Stomach (tissue), 4 donors: Measurements from ENCODE around the gene PWP1.

Source experiments
- POLR2A ChIP-seq, 4 donors: fragments of 450-650 bp; IDR thresholded peaks; one replicate each; pipeline ENCODE4 v1.6.1; 2016; ENCODE audit warnings: antibody characterized with exemption in 4 of 4, control low read depth in 2 of 4, mild to moderate bottlenecking in 1 of 4, moderate library complexity in 1 of 4
- POLR2AphosphoS5 ChIP-seq, 3 donors: sonication (generic); formaldehyde crosslinking; IDR thresholded peaks; one replicate each; pipeline ENCODE4 v1.6.1; 2016; ENCODE audit warnings: antibody characterized with exemption in 3 of 3
- TF ChIP-seq, protein P1 (sequence below), 7 experiments: fragments of 450-650 bp in 4 of 7; fragments of 200-600 bp in 3 of 7; sonication (generic) in 3 of 7; IDR thresholded peaks; one replicate each; pipeline ENCODE4 v1.5.1; 2016 to 2019; ENCODE audit warnings: antibody characterized with exemption in 7 of 7, control low read depth in 2 of 7, mild to moderate bottlenecking in 1 of 7

DNA sequence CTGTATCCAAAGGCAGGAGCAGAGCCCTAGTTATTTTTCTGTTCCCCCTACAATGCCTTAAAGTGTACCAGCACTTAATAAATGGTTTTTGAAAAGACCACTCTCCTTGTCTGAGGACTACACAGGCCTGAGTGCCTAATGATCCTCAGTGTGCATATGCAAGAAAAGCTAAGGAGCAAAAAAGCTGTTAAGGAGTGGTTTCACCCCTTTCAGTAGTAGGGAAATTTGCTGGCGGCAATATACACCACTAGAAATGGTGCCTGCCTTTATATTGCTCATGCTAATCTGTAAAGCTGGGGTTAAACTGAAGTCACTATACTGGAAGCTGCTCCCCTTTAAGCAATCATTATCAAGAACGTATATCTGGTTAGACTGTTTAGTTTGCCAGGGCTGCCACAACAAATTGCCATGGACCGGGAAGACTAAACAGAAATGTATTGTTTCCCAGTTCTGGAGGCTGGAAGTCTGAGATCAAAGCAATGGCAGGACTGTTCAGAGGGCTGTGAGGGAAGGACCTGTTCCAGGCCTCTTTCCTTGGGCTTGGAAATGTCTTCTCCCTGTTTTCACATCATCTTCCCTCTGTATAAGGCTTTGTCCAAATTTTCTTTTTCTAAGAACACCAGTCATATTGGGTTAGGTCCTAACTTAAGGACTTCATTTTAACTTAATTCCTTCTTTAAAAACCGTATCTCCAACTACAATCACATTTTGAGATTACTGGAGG, 45.2 kb downstream of the PWP1 start:
- TF ChIP-seq, protein P1, sequence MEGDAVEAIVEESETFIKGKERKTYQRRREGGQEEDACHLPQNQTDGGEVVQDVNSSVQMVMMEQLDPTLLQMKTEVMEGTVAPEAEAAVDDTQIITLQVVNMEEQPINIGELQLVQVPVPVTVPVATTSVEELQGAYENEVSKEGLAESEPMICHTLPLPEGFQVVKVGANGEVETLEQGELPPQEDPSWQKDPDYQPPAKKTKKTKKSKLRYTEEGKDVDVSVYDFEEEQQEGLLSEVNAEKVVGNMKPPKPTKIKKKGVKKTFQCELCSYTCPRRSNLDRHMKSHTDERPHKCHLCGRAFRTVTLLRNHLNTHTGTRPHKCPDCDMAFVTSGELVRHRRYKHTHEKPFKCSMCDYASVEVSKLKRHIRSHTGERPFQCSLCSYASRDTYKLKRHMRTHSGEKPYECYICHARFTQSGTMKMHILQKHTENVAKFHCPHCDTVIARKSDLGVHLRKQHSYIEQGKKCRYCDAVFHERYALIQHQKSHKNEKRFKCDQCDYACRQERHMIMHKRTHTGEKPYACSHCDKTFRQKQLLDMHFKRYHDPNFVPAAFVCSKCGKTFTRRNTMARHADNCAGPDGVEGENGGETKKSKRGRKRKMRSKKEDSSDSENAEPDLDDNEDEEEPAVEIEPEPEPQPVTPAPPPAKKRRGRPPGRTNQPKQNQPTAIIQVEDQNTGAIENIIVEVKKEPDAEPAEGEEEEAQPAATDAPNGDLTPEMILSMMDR (IDR thresholded peaks at IDR 0.05) = no peak
- TF ChIP-seq POLR2A (IDR thresholded peaks at IDR 0.05) (no peak), POLR2AphosphoS5 (IDR thresholded peaks at IDR 0.05) (no peak)
